WTC11 (cell line): ENCODE data around the gene TMEM147. TPM values are rescaled to one million over a fixed set of nuclear protein-coding genes. Genes with fewer than 3 reads are reported as not detected.

Source experiments
- ATAC-seq: fragments of 200-7000 bp; cut with Tn5 transposase; 2 replicates; pipeline ENCODE4 v1.10.0; 2021; ENCODE audit warnings: mild to moderate bottlenecking, moderate library complexity
- CTCF ChIA-PET: fragments of 300-600 bp; sonication (Branson Sonifier 250); formaldehyde crosslinking; loops from one replicate; lab custom pipeline; 2021; ENCODE audit warnings: antibody characterized with exemption; lab: Charles Lee
- POLR2A ChIA-PET: fragments of 350-600 bp; sonication (Branson Sonifier 250); formaldehyde crosslinking; loops from one replicate; lab custom pipeline; 2021; ENCODE audit warnings: antibody characterized with exemption; lab: Charles Lee
- DNase-seq: peaks from one replicate; pipeline ENCODE4 v3.0.0; 2021; ENCODE audit warnings: low spot score
- H3K27ac Mint-ChIP-seq: 2 replicates; pipeline ENCODE4 v1.8.0; 2021; ENCODE audit warnings: mixed read lengths
- H3K27me3 Mint-ChIP-seq: 2 replicates; pipeline ENCODE4 v1.8.0; 2021; ENCODE audit warnings: low read depth, mild to moderate bottlenecking, moderate library complexity, mixed read lengths
- H3K36me3 Mint-ChIP-seq: 2 replicates; pipeline ENCODE4 v1.8.0; 2021; ENCODE audit warnings: mixed read lengths
- H3K4me1 Mint-ChIP-seq: 2 replicates; pipeline ENCODE4 v1.8.0; 2022; ENCODE audit warnings: mixed read lengths
- H3K4me3 Mint-ChIP-seq: 2 replicates; pipeline ENCODE4 v1.8.0; 2021; ENCODE audit warnings: mild to moderate bottlenecking, moderate library complexity, mixed read lengths
- H3K9me3 Mint-ChIP-seq: 2 replicates; pipeline ENCODE4 v1.8.0; 2021; ENCODE audit warnings: mixed read lengths
- ATF1 ChIP-seq: sonication (generic); formaldehyde crosslinking; IDR thresholded peaks from 2 replicates; pipeline ENCODE4 v1.8.1; 2023; ENCODE audit warnings: mild to moderate bottlenecking, moderate library complexity, missing genetic modification reagents
- CBFB ChIP-seq: sonication (generic); formaldehyde crosslinking; IDR thresholded peaks from 2 replicates; pipeline ENCODE4 v1.8.1; 2022; ENCODE audit warnings: mild to moderate bottlenecking, low read depth, missing genetic modification reagents
- CREB1 ChIP-seq: sonication (generic); formaldehyde crosslinking; IDR thresholded peaks from 2 replicates; pipeline ENCODE4 v1.8.0; 2023; ENCODE audit warnings: mild to moderate bottlenecking, missing genetic modification reagents
- CTCF ChIP-seq: fragments of 200-600 bp; IDR thresholded peaks from 2 replicates; pipeline ENCODE4 v1.8.0; 2022; ENCODE audit warnings: antibody characterized with exemption
- ESRRA ChIP-seq: sonication (generic); formaldehyde crosslinking; IDR thresholded peaks from 2 replicates; pipeline ENCODE4 v1.8.1; 2022; ENCODE audit warnings: mild to moderate bottlenecking, missing genetic modification reagents, borderline replicate concordance
- FOXK1 ChIP-seq: sonication (generic); formaldehyde crosslinking; IDR thresholded peaks from 2 replicates; pipeline ENCODE4 v1.8.0; 2022; ENCODE audit warnings: mild to moderate bottlenecking, moderate library complexity, missing genetic modification reagents
- GABPB1 ChIP-seq: sonication (generic); formaldehyde crosslinking; IDR thresholded peaks from 2 replicates; pipeline ENCODE4 v1.8.1; 2023; ENCODE audit warnings: mild to moderate bottlenecking, missing genetic modification reagents
- GRHL2 ChIP-seq: fragments of 250-450 bp; sonication (Bioruptor Pico); IDR thresholded peaks from 2 replicates; pipeline ENCODE4 v1.8.0; 2022; ENCODE audit warnings: mild to moderate bottlenecking, moderate library complexity; ENCODE audit not compliant: insufficient replicate concordance, severe bottlenecking
- MLX ChIP-seq: sonication (generic); formaldehyde crosslinking; IDR thresholded peaks from 2 replicates; pipeline ENCODE4 v1.8.1; 2023; ENCODE audit warnings: mild to moderate bottlenecking, missing genetic modification reagents, moderate library complexity
- MYBL2 ChIP-seq: sonication (generic); formaldehyde crosslinking; IDR thresholded peaks from 2 replicates; pipeline ENCODE4 v1.8.1; 2023; ENCODE audit warnings: mild to moderate bottlenecking, moderate library complexity, missing genetic modification reagents
- NFATC4 ChIP-seq: fragments of 250-450 bp; sonication (Bioruptor Pico); IDR thresholded peaks from 2 replicates; pipeline ENCODE4 v1.9.0; 2021; ENCODE audit warnings: mild to moderate bottlenecking
- NFE2L1 ChIP-seq: sonication (generic); formaldehyde crosslinking; IDR thresholded peaks from 2 replicates; pipeline ENCODE4 v1.8.1; 2023; ENCODE audit warnings: missing genetic modification reagents
- NR3C1 ChIP-seq: sonication (generic); formaldehyde crosslinking; conservative IDR thresholded peaks from 2 replicates; pipeline ENCODE4 v1.8.1; 2023; ENCODE audit warnings: low read depth, mild to moderate bottlenecking, missing genetic modification reagents
- OVOL2 ChIP-seq: fragments of 250-450 bp; sonication (Bioruptor Pico); IDR thresholded peaks from 2 replicates; pipeline ENCODE4 v1.9.0; 2021; ENCODE audit warnings: mild to moderate bottlenecking, borderline replicate concordance
- STAT6 ChIP-seq: sonication (generic); formaldehyde crosslinking; conservative IDR thresholded peaks from 2 replicates; pipeline ENCODE4 v1.8.1; 2023; ENCODE audit warnings: mild to moderate bottlenecking, low read depth, missing genetic modification reagents, moderate library complexity
- ZNF281 ChIP-seq: sonication (generic); formaldehyde crosslinking; IDR thresholded peaks from 2 replicates; pipeline ENCODE4 v1.8.0; 2023; ENCODE audit warnings: mild to moderate bottlenecking, missing genetic modification reagents
- ZNF423 ChIP-seq: fragments of 250-450 bp; sonication (Bioruptor Pico); IDR thresholded peaks from 2 replicates; pipeline ENCODE4 v2.1.2; 2022; ENCODE audit warnings: mild to moderate bottlenecking, moderate library complexity
- total RNA-seq: library from RNA; stranded (reverse); gene quantifications from 3 replicates; pipeline ENCODE4 v1.2.3, GENCODE V29; 2021
- TF ChIP-seq, protein P1 (sequence below): sonication (generic); formaldehyde crosslinking; IDR thresholded peaks from 2 replicates; pipeline ENCODE4 v1.8.1; 2023; ENCODE audit warnings: mild to moderate bottlenecking, missing genetic modification reagents
- TF ChIP-seq, protein P2 (sequence below): sonication (generic); formaldehyde crosslinking; IDR thresholded peaks from 2 replicates; pipeline ENCODE4 v1.8.0; 2023; ENCODE audit warnings: missing genetic modification reagents
- TF ChIP-seq, protein P3 (sequence below): sonication (generic); formaldehyde crosslinking; IDR thresholded peaks from 2 replicates; pipeline ENCODE4 v1.8.1; 2023; ENCODE audit warnings: mild to moderate bottlenecking, missing genetic modification reagents, moderate library complexity
- TF ChIP-seq, protein P4 (sequence below): fragments of 250-450 bp; sonication (Bioruptor Pico); IDR thresholded peaks from 2 replicates; pipeline ENCODE4 v1.9.0; 2021; ENCODE audit warnings: moderate library complexity, mild to moderate bottlenecking, inconsistent platforms, borderline replicate concordance

TMEM147 gene
- total RNA-seq, 1 experiment from 2014 or later = 135 TPM

DNA sequence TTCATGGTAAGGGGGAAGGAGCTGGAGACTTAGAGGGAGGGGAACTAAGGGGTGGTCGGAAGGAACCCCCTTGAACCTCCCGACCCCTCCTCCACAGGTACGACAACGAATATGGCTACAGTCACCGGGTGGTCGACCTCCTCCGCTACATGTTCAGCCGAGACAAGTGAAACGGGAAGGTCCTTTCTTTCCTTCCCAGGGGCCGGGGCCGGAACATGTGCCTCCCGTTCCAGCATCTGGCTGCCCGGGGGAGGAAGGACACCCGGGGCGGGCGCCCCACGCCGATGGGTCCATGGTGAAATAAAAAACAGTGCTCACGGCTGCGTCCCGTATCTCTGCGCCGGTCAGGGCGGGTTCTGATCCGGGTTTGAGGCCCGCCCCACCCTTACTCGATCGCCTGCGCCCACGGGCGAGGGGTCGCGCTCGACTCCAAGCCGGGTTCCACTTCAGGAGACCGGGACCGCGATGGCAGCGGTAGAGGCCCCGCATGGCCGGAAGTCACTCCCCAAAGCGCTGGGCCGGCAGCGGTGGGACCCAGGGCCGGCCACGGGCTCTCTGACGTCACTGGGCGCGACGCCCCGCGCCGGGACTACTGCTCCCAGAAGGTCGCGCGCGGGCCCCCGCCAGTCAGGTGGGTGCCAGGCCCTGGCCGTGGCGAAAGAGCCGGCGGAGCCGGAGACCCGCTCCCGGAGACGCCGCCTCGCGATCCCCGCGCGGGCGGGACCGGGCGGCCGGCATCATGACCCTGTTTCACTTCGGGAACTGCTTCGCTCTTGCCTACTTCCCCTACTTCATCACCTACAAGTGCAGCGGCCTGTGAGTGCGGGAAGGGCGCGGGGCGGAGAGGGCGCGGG lies at the start of gene TMEM147 (continued):
- TF ChIP-seq, protein P1, sequence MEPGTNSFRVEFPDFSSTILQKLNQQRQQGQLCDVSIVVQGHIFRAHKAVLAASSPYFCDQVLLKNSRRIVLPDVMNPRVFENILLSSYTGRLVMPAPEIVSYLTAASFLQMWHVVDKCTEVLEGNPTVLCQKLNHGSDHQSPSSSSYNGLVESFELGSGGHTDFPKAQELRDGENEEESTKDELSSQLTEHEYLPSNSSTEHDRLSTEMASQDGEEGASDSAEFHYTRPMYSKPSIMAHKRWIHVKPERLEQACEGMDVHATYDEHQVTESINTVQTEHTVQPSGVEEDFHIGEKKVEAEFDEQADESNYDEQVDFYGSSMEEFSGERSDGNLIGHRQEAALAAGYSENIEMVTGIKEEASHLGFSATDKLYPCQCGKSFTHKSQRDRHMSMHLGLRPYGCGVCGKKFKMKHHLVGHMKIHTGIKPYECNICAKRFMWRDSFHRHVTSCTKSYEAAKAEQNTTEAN (CRISPR knock-in tag) = 0 out of 2 replicates have a peak, but pooled peaks have one; percentile 34
- TF ChIP-seq GABPB1 (CRISPR knock-in tag) (0 out of 2 replicates have a peak, but pooled peaks have one; percentile 72), ATF1 (CRISPR knock-in tag) (peak; percentile 51; the same call in 1 of the 2 replicates), CBFB (0 out of 2 replicates have a peak, but pooled peaks have one; percentile 30), MYBL2 (CRISPR knock-in tag) (peak; percentile 85), CTCF (no peak), NFE2L1 (peak; percentile 27; the same call in 1 of the 2 replicates), FOXK1 (CRISPR knock-in tag) (peak; percentile 75), ZNF423 (CRISPR knock-in tag) (peak; percentile 50), GRHL2 (CRISPR knock-in tag) (no peak), ESRRA (CRISPR knock-in tag) (peak; percentile 51; the same call in 1 of the 2 replicates), NFATC4 (no peak), NR3C1 (0 out of 2 replicates have a peak, but pooled peaks have one; percentile 60), CREB1 (CRISPR knock-in tag) (peak; percentile 87), STAT6 (0 out of 2 replicates have a peak, but pooled peaks have one; percentile 26)
- TF ChIP-seq, protein P2, sequence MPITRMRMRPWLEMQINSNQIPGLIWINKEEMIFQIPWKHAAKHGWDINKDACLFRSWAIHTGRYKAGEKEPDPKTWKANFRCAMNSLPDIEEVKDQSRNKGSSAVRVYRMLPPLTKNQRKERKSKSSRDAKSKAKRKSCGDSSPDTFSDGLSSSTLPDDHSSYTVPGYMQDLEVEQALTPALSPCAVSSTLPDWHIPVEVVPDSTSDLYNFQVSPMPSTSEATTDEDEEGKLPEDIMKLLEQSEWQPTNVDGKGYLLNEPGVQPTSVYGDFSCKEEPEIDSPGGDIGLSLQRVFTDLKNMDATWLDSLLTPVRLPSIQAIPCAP (CRISPR knock-in tag) = peak; percentile 49; the same call in 1 of the 2 replicates
- TF ChIP-seq, protein P3, sequence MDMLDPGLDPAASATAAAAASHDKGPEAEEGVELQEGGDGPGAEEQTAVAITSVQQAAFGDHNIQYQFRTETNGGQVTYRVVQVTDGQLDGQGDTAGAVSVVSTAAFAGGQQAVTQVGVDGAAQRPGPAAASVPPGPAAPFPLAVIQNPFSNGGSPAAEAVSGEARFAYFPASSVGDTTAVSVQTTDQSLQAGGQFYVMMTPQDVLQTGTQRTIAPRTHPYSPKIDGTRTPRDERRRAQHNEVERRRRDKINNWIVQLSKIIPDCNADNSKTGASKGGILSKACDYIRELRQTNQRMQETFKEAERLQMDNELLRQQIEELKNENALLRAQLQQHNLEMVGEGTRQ (CRISPR knock-in tag) = peak; percentile 92

DNA sequence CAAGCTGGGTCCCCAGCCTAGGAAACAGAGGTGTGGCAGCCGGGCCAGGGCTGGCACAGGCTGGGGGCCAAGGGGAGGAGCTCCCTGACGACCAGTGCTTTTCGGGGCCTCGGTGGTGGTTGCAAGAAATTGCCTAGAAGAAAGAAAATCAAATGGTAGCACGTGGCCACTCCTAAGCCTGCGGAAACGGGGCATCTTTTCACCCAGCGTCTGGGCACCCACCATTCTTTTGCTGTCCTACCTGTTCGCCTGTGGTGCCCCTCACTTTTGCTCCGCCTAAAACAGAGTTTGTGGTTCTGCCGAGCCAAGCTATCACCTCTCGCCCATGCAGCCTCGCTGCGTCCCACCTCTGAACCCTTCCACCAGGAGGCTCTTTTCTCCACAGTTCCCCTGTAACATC lies 48.0 kb upstream of the TMEM147 start:
- ChIA-PET POLR2A (interaction anchor here (1.2 kb wide), 1 partner anchor 13 kb away, joined by 3 read pairs; no protein-coding TSS in a partner anchor), CTCF (interaction anchor here (1.0 to 1.6 kb wide), 6 partner anchors 11 to 431 kb away, joined by 3 to 8 read pairs (median 3); no protein-coding TSS in a partner anchor)
- no peaks in the 10 kb centered on the region for H3K9me3 Mint-ChIP-seq
- H3K4me1 Mint-ChIP-seq = peaks cover 9% of the 10 kb centered on the region
- 0 out of 2 replicates have a peak overlapping the region, but pooled peaks have one; percentile 64 for H3K27ac Mint-ChIP-seq
- DNase-seq (no peak), ATAC-seq (no peak)
- peaks cover 47% of the 10 kb centered on the region for H3K36me3 Mint-ChIP-seq
- H3K27me3 Mint-ChIP-seq = peaks cover 2% of the 10 kb centered on the region; the same call in 1 of the 2 replicates
- H3K4me3 Mint-ChIP-seq = no peak overlapping the region
- TF ChIP-seq ZNF281 (CRISPR knock-in tag) (no peak), OVOL2 (CRISPR knock-in tag) (no peak), MLX (CRISPR knock-in tag) (no peak)
- TF ChIP-seq, protein P4, sequence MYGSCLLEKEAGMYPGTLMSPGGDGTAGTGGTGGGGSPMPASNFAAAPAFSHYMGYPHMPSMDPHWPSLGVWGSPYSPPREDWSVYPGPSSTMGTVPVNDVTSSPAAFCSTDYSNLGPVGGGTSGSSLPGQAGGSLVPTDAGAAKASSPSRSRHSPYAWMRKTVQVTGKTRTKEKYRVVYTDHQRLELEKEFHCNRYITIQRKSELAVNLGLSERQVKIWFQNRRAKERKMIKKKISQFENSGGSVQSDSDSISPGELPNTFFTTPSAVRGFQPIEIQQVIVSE (CRISPR knock-in tag) = no peak
